Colonic mucosa (tissue), 4 donors: ENCODE data around the gene RPUSD3. TPM values are rescaled to one million over a fixed set of nuclear protein-coding genes. Genes with fewer than 3 reads are reported as not detected.

Experiments
- DNase-seq: peaks from one replicate; pipeline ENCODE4 v3.0.0-alpha.2; 2020
- H3K27ac ChIP-seq: fragments of 200-600 bp; one replicate; pipeline ENCODE4 v1.8.0; 2021
- H3K27me3 ChIP-seq: fragments of 200-600 bp; one replicate; pipeline ENCODE4 v1.8.0; 2021
- H3K36me3 ChIP-seq: fragments of 200-600 bp; one replicate; pipeline ENCODE4 v1.8.0; 2021
- H3K4me1 ChIP-seq: fragments of 200-600 bp; one replicate; pipeline ENCODE4 v1.8.0; 2021; ENCODE audit warnings: mild to moderate bottlenecking
- H3K4me3 ChIP-seq: fragments of 200-600 bp; one replicate; pipeline ENCODE4 v1.8.0; 2021
- H3K9ac ChIP-seq, 2 donors: one replicate each; pipeline ENCODE4 v1.7.0; 2013; ENCODE audit warnings: control low read depth in 2 of 2, low read depth in 2 of 2, low read length in 2 of 2
- H3K9me3 ChIP-seq: fragments of 200-600 bp; one replicate; pipeline ENCODE4 v1.8.0; 2021
- CTCF ChIP-seq: fragments of 200-600 bp; IDR thresholded peaks from one replicate; pipeline ENCODE4 v1.8.0; 2022; ENCODE audit warnings: antibody characterized with exemption, mild to moderate bottlenecking
- intact Hi-C: fragments of 100-400 bp; cut with DNase I; formaldehyde crosslinking; loops from one replicate; pipeline ENCODE4 v1.14.1; 2022
- total RNA-seq, 2 donors: library from RNA; stranded (reverse); fragmentation: NEBNext Ultra II Directional in 1 of 2; extraction: Animal tissue kit (Norgen Biotek cat#: 25700) in 1 of 2; gene quantifications; one replicate each; pipeline ENCODE4 v1.2.1, GENCODE V29; 2021
- donor health status: healthy.
- donor health status: DM: no; HTN: no; CAD: no.
- donor health status: DM: no; HTN: no; CAD: no.

RPUSD3 gene
- total RNA-seq, 2 donors from 2014 or later, result 24.8 to 42.9 TPM

GRCh38 chr3:9825451-9826040 lies 18.3 kb downstream of the RPUSD3 start:
- no peak overlapping the region for H3K27ac ChIP-seq
- intact Hi-C loops, result no loop called here
- no peak overlapping the region for H3K4me3 ChIP-seq
- no peaks in the 10 kb centered on the region for H3K36me3 ChIP-seq
- no peaks in the 10 kb centered on the region for H3K27me3 ChIP-seq
- no peaks in the 10 kb centered on the region for H3K4me1 ChIP-seq
- no peak overlapping the region for H3K9ac ChIP-seq
- DNase-seq, result no peak
- no peaks in the 10 kb centered on the region for H3K9me3 ChIP-seq
- no peak for TF ChIP-seq CTCF

- Histone ChIP-seq H3K9me3 (no peaks in the 10 kb centered on the region), H3K4me3 (no peak overlapping the region), H3K4me1 (no peaks in the 10 kb centered on the region), H3K27ac (no peak overlapping the region), H3K9ac (no peak overlapping the region), H3K27me3 (no peaks in the 10 kb centered on the region), H3K36me3 (no peaks in the 10 kb centered on the region)
- no peak for TF ChIP-seq CTCF
- no peak for DNase-seq
- intact Hi-C loops, result no loop called here
These were observed 22.9 kb downstream of the RPUSD3 start for GRCh38 chr3:9820946-9821345.

- intact Hi-C loops, result no loop called here
- H3K4me1 ChIP-seq, result no peaks in the 10 kb centered on the region
- no peaks in the 10 kb centered on the region for H3K9me3 ChIP-seq
- H3K36me3 ChIP-seq, result no peaks in the 10 kb centered on the region
- DNase-seq, result no peak
- H3K27ac ChIP-seq, result no peak overlapping the region
- H3K27me3 ChIP-seq, result no peaks in the 10 kb centered on the region
- H3K4me3 ChIP-seq, result no peak overlapping the region
- no peak overlapping the region for H3K9ac ChIP-seq
- no peak for TF ChIP-seq CTCF
These were observed 23.3 kb downstream of the RPUSD3 start for GRCh38 chr3:9820543-9820942.

GRCh38 chr3:9818666-9819335 lies 25.0 kb downstream of the RPUSD3 start:
- Histone ChIP-seq H3K27me3 (no peaks in the 10 kb centered on the region), H3K27ac (no peak overlapping the region), H3K4me3 (no peak overlapping the region), H3K9ac (no peak overlapping the region), H3K9me3 (no peaks in the 10 kb centered on the region), H3K4me1 (no peaks in the 10 kb centered on the region), H3K36me3 (no peaks in the 10 kb centered on the region)
- no peak for DNase-seq
- intact Hi-C loops, result no loop called here
- no peak for TF ChIP-seq CTCF

GRCh38 chr3:9817436-9817835 lies 26.4 kb downstream of the RPUSD3 start:
- H3K4me1 ChIP-seq, result no peaks in the 10 kb centered on the region
- H3K27me3 ChIP-seq, result no peaks in the 10 kb centered on the region
- H3K4me3 ChIP-seq, result no peak overlapping the region
- TF ChIP-seq CTCF, result no peak
- no peaks in the 10 kb centered on the region for H3K9me3 ChIP-seq
- DNase-seq, result no peak
- intact Hi-C loops, result no loop called here
- H3K9ac ChIP-seq, result no peak overlapping the region
- H3K27ac ChIP-seq, result no peak overlapping the region
- H3K36me3 ChIP-seq, result no peaks in the 10 kb centered on the region
